Measurements from ENCODE around the gene ANO8. TPM values are rescaled to one million over a fixed set of nuclear protein-coding genes. Genes with fewer than 3 reads are reported as not detected.
"Not testable (repeated sequence)": the region's sequence is repeated elsewhere in the genome, so short reads cannot be mapped to it uniquely, and the experiment has no call there.

Gene ANO8
- total and polyA plus RNA-seq, 2 donors (not counting 1 experiment from before 2014, with no cell fraction given), result 3.0 to 5.2 TPM

DNA sequence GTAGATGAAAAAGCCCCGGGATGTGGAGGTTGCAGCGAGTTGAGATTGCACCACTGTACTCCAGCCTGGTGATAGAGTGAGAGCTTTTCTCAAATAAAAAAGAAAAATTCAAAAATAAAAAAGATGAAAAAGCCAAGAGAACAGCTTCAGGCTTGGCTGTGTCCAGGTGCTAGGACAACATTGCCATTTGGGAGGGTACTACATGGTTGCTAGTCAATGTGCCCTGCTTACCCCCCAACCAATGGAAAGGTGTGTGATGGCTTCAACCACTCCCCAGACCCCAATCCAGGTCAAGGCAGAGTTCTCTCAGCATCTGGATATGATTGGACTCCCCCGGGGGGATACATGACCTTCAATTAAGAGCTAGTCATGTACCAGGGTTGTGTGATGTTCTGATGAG lies 55.2 kb downstream of the ANO8 start:
- no CpG with 5 or more reads among the region's 3 CpGs for WGBS (ENCODE audit: insufficient coverage)
- no peak overlapping the region for H3K27ac Mint-ChIP-seq
- H4K20me1 ChIP-seq (ENCODE audit: control insufficient read depth, insufficient read depth, low read length, poor library complexity, severe bottlenecking), result no peaks in the 10 kb centered on the region
- no peak overlapping the region for H2AFZ ChIP-seq (ENCODE audit: insufficient read depth, low read depth, low read length, poor library complexity, severe bottlenecking)
- H3K79me2 ChIP-seq (ENCODE audit: control insufficient read depth, insufficient read depth, low read length), result peaks cover 8% of the 10 kb centered on the region
- TF ChIP-seq, protein P1, sequence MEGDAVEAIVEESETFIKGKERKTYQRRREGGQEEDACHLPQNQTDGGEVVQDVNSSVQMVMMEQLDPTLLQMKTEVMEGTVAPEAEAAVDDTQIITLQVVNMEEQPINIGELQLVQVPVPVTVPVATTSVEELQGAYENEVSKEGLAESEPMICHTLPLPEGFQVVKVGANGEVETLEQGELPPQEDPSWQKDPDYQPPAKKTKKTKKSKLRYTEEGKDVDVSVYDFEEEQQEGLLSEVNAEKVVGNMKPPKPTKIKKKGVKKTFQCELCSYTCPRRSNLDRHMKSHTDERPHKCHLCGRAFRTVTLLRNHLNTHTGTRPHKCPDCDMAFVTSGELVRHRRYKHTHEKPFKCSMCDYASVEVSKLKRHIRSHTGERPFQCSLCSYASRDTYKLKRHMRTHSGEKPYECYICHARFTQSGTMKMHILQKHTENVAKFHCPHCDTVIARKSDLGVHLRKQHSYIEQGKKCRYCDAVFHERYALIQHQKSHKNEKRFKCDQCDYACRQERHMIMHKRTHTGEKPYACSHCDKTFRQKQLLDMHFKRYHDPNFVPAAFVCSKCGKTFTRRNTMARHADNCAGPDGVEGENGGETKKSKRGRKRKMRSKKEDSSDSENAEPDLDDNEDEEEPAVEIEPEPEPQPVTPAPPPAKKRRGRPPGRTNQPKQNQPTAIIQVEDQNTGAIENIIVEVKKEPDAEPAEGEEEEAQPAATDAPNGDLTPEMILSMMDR (IDR thresholded peaks at IDR 0.05), result no peak
- no peak for TF ChIP-seq EZH2 (IDR thresholded peaks at IDR 0.05; ENCODE audit: borderline replicate concordance, insufficient read depth, low read depth, low read length, poor library complexity, severe bottlenecking)
- ChIA-PET CTCF (interaction anchor here (0.6 to 5.9 kb wide), 7 partner anchors 13 to 492 kb away, joined by 3 to 52 read pairs (median 3); partner anchors contain the start of genes BABAM1, DDA1 and USHBP1), POLR2A (no interaction called here)
- no peak overlapping the region for H3K9ac ChIP-seq (ENCODE audit: low read length)
- H3K27me3 Mint-ChIP-seq, result no peaks in the 10 kb centered on the region
- intact Hi-C loops (cut with micrococcal nuclease), result no loop called here
- H3K9me3 Mint-ChIP-seq (ENCODE audit: insufficient read depth), result no peaks in the 10 kb centered on the region
- peaks cover 0 to 40% of the 10 kb centered on the region in 2 experiments for H3K36me3 ChIP-seq (replicated peaks in 1 of 2; ENCODE audit: control extremely low read depth in 1 of 2, control insufficient read depth in 1 of 2, extremely low read depth in 1 of 2, insufficient read depth in 2 of 2, low read length in 1 of 2)
- no peaks in the 10 kb centered on the region for H3K27me3 ChIP-seq (replicated peaks in 1 of 4; ENCODE audit: control extremely low read depth in 1 of 4, control insufficient read depth in 3 of 4, insufficient read depth in 4 of 4, low read length in 3 of 4)
- peaks cover 5 to 21% of the 10 kb centered on the region in 2 donors for H3K4me1 ChIP-seq (ENCODE audit: control insufficient read depth in 2 of 2, insufficient read depth in 2 of 2, low read length in 2 of 2)
- H3K27ac ChIP-seq (ENCODE audit: low read length in 2 of 2), result no peak overlapping the region
- H3K4me3 ChIP-seq (ENCODE audit: control extremely low read depth in 1 of 5, extremely low read depth in 1 of 5, insufficient read depth in 1 of 5, low read depth in 2 of 5, low read length in 4 of 5), result no peak overlapping the region
- no peak for DNase-seq
- H3K4me3 Mint-ChIP-seq, result no peak overlapping the region
- ATAC-seq (ENCODE audit: low read depth), result no peak
- peaks cover 8% of the 10 kb centered on the region for H3K4me1 Mint-ChIP-seq
- H3K9me3 ChIP-seq (ENCODE audit: control extremely low read depth in 1 of 3, control insufficient read depth in 2 of 3, insufficient read depth in 1 of 3, low read length in 2 of 3), result no peaks in the 10 kb centered on the region
- H3K4me2 ChIP-seq (replicated peaks; ENCODE audit: low read depth, low read length, poor library complexity, severe bottlenecking), result no peak overlapping the region

DNA sequence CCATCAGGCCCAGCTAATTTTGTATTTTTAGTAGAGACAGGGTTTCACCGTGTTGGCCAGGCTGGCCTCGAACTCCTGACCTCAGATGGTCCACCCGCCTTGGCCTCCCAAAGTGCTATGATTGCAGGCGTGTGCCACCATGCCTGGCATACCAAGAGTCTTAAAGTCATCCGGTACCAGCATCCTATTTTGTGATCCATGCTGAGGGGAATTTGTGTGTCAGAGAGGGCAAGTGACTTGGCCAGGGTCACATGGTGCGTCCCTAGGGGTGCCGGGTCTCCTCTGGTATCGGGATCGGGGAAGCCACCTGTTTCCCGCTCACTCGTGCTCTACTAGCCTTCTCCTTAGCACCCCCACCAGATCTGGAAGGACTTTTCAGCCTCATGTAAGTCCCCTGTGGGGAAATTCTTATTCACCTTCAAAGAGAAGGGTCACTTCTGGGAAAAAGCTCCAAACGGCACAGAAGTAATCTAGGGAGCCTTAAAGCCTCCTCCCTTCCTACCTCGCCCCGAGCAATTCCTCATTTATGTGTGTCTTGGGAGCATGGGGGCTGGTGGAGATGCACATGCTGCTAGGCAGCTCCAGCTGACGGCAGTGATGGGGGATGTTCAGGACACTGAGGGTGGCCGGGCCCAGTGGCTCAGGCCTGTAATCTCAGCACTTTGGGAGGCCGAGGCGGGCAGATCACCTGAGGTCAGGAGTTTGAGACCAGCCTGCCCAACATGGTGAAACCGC lies 59.0 kb downstream of the ANO8 start:
- Mint-ChIP-seq H3K9me3 (ENCODE audit: insufficient read depth) (no peaks in the 10 kb centered on the region), H3K4me3 (no peak overlapping the region), H3K4me1 (no peaks in the 10 kb centered on the region), H3K27me3 (no peaks in the 10 kb centered on the region), H3K27ac (no peak overlapping the region)
- 97% methylated on average over 17 of the region's 19 CpGs for WGBS (ENCODE audit: insufficient coverage)
- peaks cover 0 to 60% of the 10 kb centered on the region in 2 experiments for H3K36me3 ChIP-seq (replicated peaks in 1 of 2; ENCODE audit: control extremely low read depth in 1 of 2, control insufficient read depth in 1 of 2, extremely low read depth in 1 of 2, insufficient read depth in 2 of 2, low read length in 1 of 2)
- H3K4me1 ChIP-seq (ENCODE audit: control insufficient read depth in 2 of 2, insufficient read depth in 2 of 2, low read length in 2 of 2), result no peaks in the 10 kb centered on the region
- ChIA-PET CTCF (no interaction called here), POLR2A (no interaction called here)
- H3K4me3 ChIP-seq (ENCODE audit: control extremely low read depth in 1 of 5, extremely low read depth in 1 of 5, insufficient read depth in 1 of 5, low read depth in 2 of 5, low read length in 4 of 5), result no peak overlapping the region
- ATAC-seq (ENCODE audit: low read depth), result no peak
- H3K9ac ChIP-seq (ENCODE audit: low read length), result no peak overlapping the region
- peaks cover 26% of the 10 kb centered on the region for H3K79me2 ChIP-seq (ENCODE audit: control insufficient read depth, insufficient read depth, low read length)
- no peaks in the 10 kb centered on the region for H4K20me1 ChIP-seq (ENCODE audit: control insufficient read depth, insufficient read depth, low read length, poor library complexity, severe bottlenecking)
- no peak for TF ChIP-seq EZH2 (IDR thresholded peaks at IDR 0.05; ENCODE audit: borderline replicate concordance, insufficient read depth, low read depth, low read length, poor library complexity, severe bottlenecking)
- TF ChIP-seq, protein P1 (IDR thresholded peaks at IDR 0.05), result no peak
- H3K27me3 ChIP-seq (replicated peaks in 1 of 4; ENCODE audit: control extremely low read depth in 1 of 4, control insufficient read depth in 3 of 4, insufficient read depth in 4 of 4, low read length in 3 of 4), result no peaks in the 10 kb centered on the region
- H3K9me3 ChIP-seq (ENCODE audit: control extremely low read depth in 1 of 3, control insufficient read depth in 2 of 3, insufficient read depth in 1 of 3, low read length in 2 of 3), result no peaks in the 10 kb centered on the region
- H2AFZ ChIP-seq (ENCODE audit: insufficient read depth, low read depth, low read length, poor library complexity, severe bottlenecking), result no peak overlapping the region
- H3K27ac ChIP-seq (ENCODE audit: low read length in 2 of 2), result no peak overlapping the region
- intact Hi-C loops (cut with micrococcal nuclease), result no loop called here
- DNase-seq, result no peak
- H3K4me2 ChIP-seq (replicated peaks; ENCODE audit: low read depth, low read length, poor library complexity, severe bottlenecking), result no peak overlapping the region

DNA sequence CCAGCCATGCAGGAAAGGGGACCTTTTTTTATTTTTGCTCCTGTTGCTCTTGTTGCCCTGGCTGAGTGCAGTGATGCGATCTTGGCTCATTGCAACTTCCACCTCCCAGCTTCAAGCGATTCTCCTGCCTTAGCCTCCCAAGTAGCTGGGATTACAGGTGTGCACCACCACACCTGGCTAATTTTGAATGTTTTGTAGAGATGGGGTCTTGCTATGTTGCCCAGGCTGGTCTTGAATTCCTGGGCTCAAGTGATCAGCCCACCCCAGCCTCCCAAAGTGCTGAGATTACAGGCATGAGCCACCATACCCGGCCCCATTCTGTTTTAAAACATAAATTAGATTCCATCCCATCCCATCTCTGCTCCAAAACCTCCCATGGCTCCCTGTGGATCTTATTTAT lies 59.8 kb downstream of the ANO8 start:
- POLR2A ChIA-PET; H3K4me3 ChIP-seq (ENCODE audit: control extremely low read depth in 1 of 5, extremely low read depth in 1 of 5, insufficient read depth in 1 of 5, low read depth in 2 of 5, low read length in 4 of 5); H3K27ac ChIP-seq (ENCODE audit: low read length in 2 of 2); H4K20me1 ChIP-seq (ENCODE audit: control insufficient read depth, insufficient read depth, low read length, poor library complexity, severe bottlenecking); H3K27me3 Mint-ChIP-seq; intact Hi-C loops (cut with micrococcal nuclease); H3K4me2 ChIP-seq (replicated peaks; ENCODE audit: low read depth, low read length, poor library complexity, severe bottlenecking); ATAC-seq (ENCODE audit: low read depth); H3K9me3 Mint-ChIP-seq (ENCODE audit: insufficient read depth); H2AFZ ChIP-seq (ENCODE audit: insufficient read depth, low read depth, low read length, poor library complexity, severe bottlenecking); DNase-seq; H3K27ac Mint-ChIP-seq; H3K4me3 Mint-ChIP-seq; H3K4me1 Mint-ChIP-seq; H3K9me3 ChIP-seq (ENCODE audit: control extremely low read depth in 1 of 3, control insufficient read depth in 2 of 3, insufficient read depth in 1 of 3, low read length in 2 of 3); H3K4me1 ChIP-seq (ENCODE audit: control insufficient read depth in 2 of 2, insufficient read depth in 2 of 2, low read length in 2 of 2); CTCF ChIA-PET; H3K27me3 ChIP-seq (replicated peaks in 1 of 4; ENCODE audit: control extremely low read depth in 1 of 4, control insufficient read depth in 3 of 4, insufficient read depth in 4 of 4, low read length in 3 of 4); H3K9ac ChIP-seq (ENCODE audit: low read length): not testable (repeated sequence)
- WGBS (ENCODE audit: insufficient coverage), result no CpG with 5 or more reads among the region's 3 CpGs
- Histone ChIP-seq H3K79me2 (ENCODE audit: control insufficient read depth, insufficient read depth, low read length) (peaks cover 30% of the 10 kb centered on the region), H3K36me3 (replicated peaks in 1 of 2; ENCODE audit: control extremely low read depth in 1 of 2, control insufficient read depth in 1 of 2, extremely low read depth in 1 of 2, insufficient read depth in 2 of 2, low read length in 1 of 2) (peaks cover 0 to 64% of the 10 kb centered on the region in 2 experiments)

Measured in B cell (primary cell).